HepG2 (cell line): Measurements from ENCODE around the gene PIM3. TPM values are rescaled to one million over a fixed set of nuclear protein-coding genes. Genes with fewer than 3 reads are reported as not detected.

Experiments
- AHR ChIP-seq: IDR thresholded peaks from 2 replicates; pipeline ENCODE4 v1.6.1; 2018; ENCODE audit warnings: missing genetic modification reagents, missing compliant biosample characterization
- CREBL2 ChIP-seq: sonication (generic); formaldehyde crosslinking; IDR thresholded peaks from 2 replicates; pipeline ENCODE4 v1.8.1; 2023; ENCODE audit warnings: missing genetic modification reagents, mild to moderate bottlenecking, borderline replicate concordance
- CREM ChIP-seq, 2 experiments: sonication (generic) in 1 of 2; formaldehyde crosslinking in 1 of 2; IDR thresholded peaks; 2 replicates each; pipeline versions ENCODE4 v1.4.0 to v1.6.1; 2016 to 2020; ENCODE audit warnings: antibody characterized with exemption in 1 of 2, mild to moderate bottlenecking in 1 of 2, missing genetic modification reagents in 1 of 2
- EED ChIP-seq: sonication (generic); formaldehyde crosslinking; IDR thresholded peaks from 2 replicates; pipeline ENCODE4 v1.5.0; 2020; ENCODE audit warnings: mild to moderate bottlenecking, missing genetic modification reagents
- ETV6 ChIP-seq: sonication (generic); formaldehyde crosslinking; conservative IDR thresholded peaks from 2 replicates; pipeline ENCODE4 v1.4.0; 2020; ENCODE audit warnings: missing genetic modification reagents
- GTF2F1 ChIP-seq: fragments of 150-350 bp; IDR thresholded peaks from 2 replicates; pipeline ENCODE4 v1.6.1; 2014; ENCODE audit warnings: low read length
- HDAC6 ChIP-seq: fragments of 200-600 bp; sonication (generic); IDR thresholded peaks from 2 replicates; pipeline ENCODE4 v1.7.0; 2017; ENCODE audit warnings: mild to moderate bottlenecking, antibody characterized with exemption, low read length, low read depth
- MYC ChIP-seq: sonication (generic); formaldehyde crosslinking; IDR thresholded peaks from 2 replicates; pipeline ENCODE4 v1.9.0; 2021; ENCODE audit warnings: missing genetic modification reagents, borderline replicate concordance
- POLR2G ChIP-seq: fragments of 200-400 bp; formaldehyde crosslinking; IDR thresholded peaks from 2 replicates; pipeline ENCODE4 v1.6.1; 2018; ENCODE audit warnings: mild to moderate bottlenecking, low read depth, low read length, moderate library complexity
- SYNCRIP ChIP-seq: fragments of 200-400 bp; formaldehyde crosslinking; IDR thresholded peaks from 2 replicates; pipeline ENCODE4 v1.6.1; 2018; ENCODE audit warnings: mild to moderate bottlenecking, low read depth, low read length; ENCODE audit not compliant: insufficient read depth
- TRAFD1 ChIP-seq: sonication (generic); formaldehyde crosslinking; IDR thresholded peaks from 2 replicates; pipeline ENCODE4 v1.5.1; 2020; ENCODE audit warnings: missing genetic modification reagents, mild to moderate bottlenecking, borderline replicate concordance
- ZEB1 ChIP-seq: IDR thresholded peaks from 2 replicates; pipeline ENCODE4 v1.6.1; 2012; ENCODE audit warnings: mild to moderate bottlenecking, low read depth, inconsistent platforms; ENCODE audit not compliant: insufficient replicate concordance
- ZNF12 ChIP-seq: sonication (generic); formaldehyde crosslinking; IDR thresholded peaks from 2 replicates; pipeline ENCODE4 v1.5.0; 2020; ENCODE audit warnings: missing genetic modification reagents
- ZNF160 ChIP-seq: sonication (generic); formaldehyde crosslinking; IDR thresholded peaks from 2 replicates; pipeline ENCODE4 v1.8.0; 2022; ENCODE audit warnings: mild to moderate bottlenecking, inconsistent platforms, missing genetic modification reagents
- ZNF30 ChIP-seq: sonication (generic); formaldehyde crosslinking; IDR thresholded peaks from 2 replicates; pipeline ENCODE4 v1.5.0; 2020; ENCODE audit warnings: mild to moderate bottlenecking, missing genetic modification reagents
- ZNF709 ChIP-seq: sonication (generic); formaldehyde crosslinking; IDR thresholded peaks from 2 replicates; pipeline ENCODE4 v1.5.0; 2020; ENCODE audit warnings: mild to moderate bottlenecking, missing genetic modification reagents
- ZNF720 ChIP-seq: sonication (generic); formaldehyde crosslinking; IDR thresholded peaks from 2 replicates; pipeline ENCODE4 v1.4.0; 2020; ENCODE audit warnings: missing genetic modification reagents
- ZNF746 ChIP-seq: sonication (generic); formaldehyde crosslinking; IDR thresholded peaks from 2 replicates; pipeline ENCODE4 v1.8.0; 2022; ENCODE audit warnings: mild to moderate bottlenecking, missing genetic modification reagents
- ZNF780A ChIP-seq: sonication (generic); formaldehyde crosslinking; IDR thresholded peaks from 2 replicates; pipeline ENCODE4 v1.8.0; 2022; ENCODE audit warnings: mild to moderate bottlenecking, missing genetic modification reagents, moderate library complexity
- polyA plus RNA-seq, 8 experiments: library from polyadenylated mRNA; depleted of rRNA in 3 of 8; stranded (reverse) in 7 of 8; unstranded in 1 of 8; fragments of >200 nt; fragmentation: Illumina TruSeq in 4 of 8; extraction: Trizol in 4 of 8; gene quantifications; 2 replicates each; pipeline versions ENCODE4 v1.2.1 to v1.2.3, GENCODE V29; 2011 to 2016; ENCODE audit warnings: low read depth in 4 of 8, missing spikeins in 1 of 8, mixed read lengths in 1 of 8; ENCODE audit not compliant: insufficient read depth in 1 of 8
- total RNA-seq, 5 experiments: library from RNA; depleted of rRNA; stranded (reverse); fragments of >200 nt; fragmentation: Illumina TruSeq; extraction: Trizol; gene quantifications; 2 replicates each; pipeline ENCODE4 v1.2.3, GENCODE V29; 2016; ENCODE audit warnings: low read depth in 1 of 5

Gene PIM3
- total and polyA plus RNA-seq, 2 of the 13 experiments (the other 11 are each of a cell fraction or from before 2014, with no cell fraction given): 21.6 to 31.2 TPM

- TF ChIP-seq ZEB1 (peak; percentile 87), TRAFD1 (CRISPR knock-in tag) (no peak), ZNF160 (no peak), CREBL2 (CRISPR knock-in tag) (no peak), GTF2F1 (no peak), CREM (IDR thresholded peaks at IDR 0.05) (no peak), CREM (CRISPR knock-in tag; IDR thresholded peaks at IDR 0.05) (no peak), ZNF720 (CRISPR knock-in tag) (no peak), EED (no peak), POLR2G (peak; percentile 70), SYNCRIP (no peak), ZNF780A (CRISPR knock-in tag) (0 out of 2 replicates have a peak, but pooled peaks have one; percentile 45), HDAC6 (no peak), ETV6 (CRISPR knock-in tag) (no peak), ZNF30 (CRISPR knock-in tag) (no peak), ZNF12 (CRISPR knock-in tag) (no peak), ZNF746 (0 out of 2 replicates have a peak, but pooled peaks have one; percentile 40), MYC (CRISPR knock-in tag) (peak; percentile 60; the same call in 1 of the 2 replicates), ZNF709 (CRISPR knock-in tag) (no peak), AHR (CRISPR knock-in tag) (peak; percentile 74; the same call in 1 of the 2 replicates)
Measured at GRCh38 chr22:49942565-49943404, 17.8 kb upstream of the PIM3 start (continued).
